GM06990 (cell line): Measurements from ENCODE around the gene DBF4B.
A peak's percentile ranks its signal among the peaks of the same experiment; 100 is the strongest.
"Not testable (repeated sequence)": the region's sequence is repeated elsewhere in the genome, so short reads cannot be mapped to it uniquely, and the experiment has no call there.

Source experiments
- DNase-seq: peaks from one replicate; pipeline ENCODE4 v3.0.0-alpha.2; 2011; ENCODE audit not compliant: insufficient read length; ENCODE audit errors: extremely low read depth
- H3K27me3 ChIP-seq: replicated peaks from 2 replicates; pipeline ENCODE4 v1.6.0; 2011; ENCODE audit warnings: low read length; ENCODE audit not compliant: control insufficient read depth, insufficient read depth
- H3K36me3 ChIP-seq: 2 replicates; pipeline ENCODE4 v1.5.1; 2011; ENCODE audit warnings: low read length; ENCODE audit not compliant: control insufficient read depth, insufficient read depth
- H3K4me3 ChIP-seq: replicated peaks from 2 replicates; pipeline ENCODE4 v1.5.1; 2011; ENCODE audit warnings: low read depth, mild to moderate bottlenecking, control low read depth, low read length
- CTCF ChIP-seq: IDR thresholded peaks from 2 replicates; pipeline ENCODE4 v1.5.1; 2011; ENCODE audit warnings: low read length, control low read depth, mild to moderate bottlenecking, inconsistent platforms; ENCODE audit not compliant: insufficient read depth, poor library complexity, severe bottlenecking

DBF4B gene

GRCh38 chr17:44707755-44708400 lies 587 bp upstream of the DBF4B start:
- Histone ChIP-seq H3K4me3 (peak overlapping the region; percentile 98), H3K27me3 (no peaks in the 10 kb centered on the region), H3K36me3 (no peaks in the 10 kb centered on the region)
- DNase-seq: no peak
- no peak for TF ChIP-seq CTCF

GRCh38 chr17:44719444-44719843 lies 11.0 kb downstream of the DBF4B start:
- TF ChIP-seq CTCF: no peak
- H3K27me3 ChIP-seq: no peaks in the 10 kb centered on the region
- H3K4me3 ChIP-seq: no peak overlapping the region
- DNase-seq: no peak
- H3K36me3 ChIP-seq: peaks cover 2% of the 10 kb centered on the region; the same call in 1 of the 2 replicates

- H3K27me3 ChIP-seq: no peaks in the 10 kb centered on the region
- peaks cover 2% of the 10 kb centered on the region; the same call in 1 of the 2 replicates for H3K36me3 ChIP-seq
- DNase-seq: no peak
- TF ChIP-seq CTCF: no peak
- no peak overlapping the region for H3K4me3 ChIP-seq
These were observed 13.8 kb downstream of the DBF4B start for GRCh38 chr17:44722254-44722653.

GRCh38 chr17:44726121-44726520 lies 17.7 kb downstream of the DBF4B start:
- not testable (repeated sequence) for DNase-seq, H3K27me3 ChIP-seq, H3K36me3 ChIP-seq, H3K4me3 ChIP-seq

GRCh38 chr17:44733753-44734152 lies 25.3 kb downstream of the DBF4B start:
- Histone ChIP-seq H3K36me3 (peaks cover 20% of the 10 kb centered on the region), H3K4me3 (no peak overlapping the region), H3K27me3 (no peaks in the 10 kb centered on the region)
- no peak for DNase-seq
- no peak for TF ChIP-seq CTCF

GRCh38 chr17:44734272-44734671 lies 25.8 kb downstream of the DBF4B start:
- DNase-seq: no peak
- Histone ChIP-seq H3K27me3 (no peaks in the 10 kb centered on the region), H3K4me3 (no peak overlapping the region), H3K36me3 (peaks cover 19% of the 10 kb centered on the region)
- no peak for TF ChIP-seq CTCF
